Measurements from ENCODE around the gene IFRD2. TPM values are rescaled to one million over a fixed set of nuclear protein-coding genes. Genes with fewer than 3 reads are reported as not detected.

IFRD2 gene
- total and polyA plus RNA-seq, 2 experiments from 2014 or later: 41.4 to 71.6 TPM

GRCh38 chr3:50339485-50340146, 47.4 kb upstream of the IFRD2 start:
- H3K4me3 ChIP-seq: no peak overlapping the region
- H3K4me1 ChIP-seq (ENCODE audit: insufficient read depth): peaks cover 34% of the 10 kb centered on the region
- no peaks in the 10 kb centered on the region for H3K36me3 ChIP-seq (replicated peaks; ENCODE audit: insufficient read depth, low read depth)
- no peaks in the 10 kb centered on the region for H3K9me3 ChIP-seq (ENCODE audit: low read depth)
- no peak overlapping the region for H2AFZ ChIP-seq
- no peak for DNase-seq (ENCODE audit: low spot score)
- no peaks in the 10 kb centered on the region for H3K9me2 ChIP-seq (replicated peaks; ENCODE audit: insufficient read depth)
- WGBS (ENCODE audit: low lambda C conversion rate, missing lambda C conversion rate): 92% methylated on average over 14 of the region's 14 CpGs
- no peak for TF ChIP-seq EZH2 (IDR thresholded peaks at IDR 0.05; ENCODE audit: borderline replicate concordance)
- H3K4me2 ChIP-seq: no peak overlapping the region
- peaks cover 25% of the 10 kb centered on the region for H3K27me3 ChIP-seq
- peaks cover 20% of the 10 kb centered on the region for H3K79me2 ChIP-seq
- no peak overlapping the region for H3K27ac ChIP-seq
- H4K20me1 ChIP-seq (ENCODE audit: insufficient read depth, poor library complexity, severe bottlenecking): no peaks in the 10 kb centered on the region

DNA sequence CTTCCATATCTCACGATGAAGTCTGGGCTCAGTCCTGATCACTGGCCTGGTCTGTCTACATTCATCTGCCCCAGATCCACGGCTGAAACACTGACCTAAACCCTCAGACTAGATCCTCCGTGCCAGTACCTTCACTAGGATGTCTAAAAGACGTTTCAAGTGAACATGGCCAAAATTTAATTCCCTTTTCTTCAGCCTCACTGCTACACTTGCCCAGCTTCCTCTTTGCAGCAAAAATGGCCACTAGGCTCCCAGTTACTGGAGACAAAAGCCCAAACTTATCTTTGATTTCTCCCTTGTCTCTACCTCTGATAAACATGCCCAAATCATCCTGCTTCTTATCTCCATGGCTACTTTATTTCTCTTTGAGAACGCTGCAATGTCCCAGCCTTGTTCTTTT, 46.7 kb upstream of the IFRD2 start:
- no peak overlapping the region for H3K4me3 ChIP-seq
- TF ChIP-seq EZH2phosphoT487 (IDR thresholded peaks at IDR 0.05; ENCODE audit: low read depth, severe bottlenecking, unreplicated experiment): no peak
- TF ChIP-seq, protein P1, sequence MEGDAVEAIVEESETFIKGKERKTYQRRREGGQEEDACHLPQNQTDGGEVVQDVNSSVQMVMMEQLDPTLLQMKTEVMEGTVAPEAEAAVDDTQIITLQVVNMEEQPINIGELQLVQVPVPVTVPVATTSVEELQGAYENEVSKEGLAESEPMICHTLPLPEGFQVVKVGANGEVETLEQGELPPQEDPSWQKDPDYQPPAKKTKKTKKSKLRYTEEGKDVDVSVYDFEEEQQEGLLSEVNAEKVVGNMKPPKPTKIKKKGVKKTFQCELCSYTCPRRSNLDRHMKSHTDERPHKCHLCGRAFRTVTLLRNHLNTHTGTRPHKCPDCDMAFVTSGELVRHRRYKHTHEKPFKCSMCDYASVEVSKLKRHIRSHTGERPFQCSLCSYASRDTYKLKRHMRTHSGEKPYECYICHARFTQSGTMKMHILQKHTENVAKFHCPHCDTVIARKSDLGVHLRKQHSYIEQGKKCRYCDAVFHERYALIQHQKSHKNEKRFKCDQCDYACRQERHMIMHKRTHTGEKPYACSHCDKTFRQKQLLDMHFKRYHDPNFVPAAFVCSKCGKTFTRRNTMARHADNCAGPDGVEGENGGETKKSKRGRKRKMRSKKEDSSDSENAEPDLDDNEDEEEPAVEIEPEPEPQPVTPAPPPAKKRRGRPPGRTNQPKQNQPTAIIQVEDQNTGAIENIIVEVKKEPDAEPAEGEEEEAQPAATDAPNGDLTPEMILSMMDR (IDR thresholded peaks at IDR 0.05; ENCODE audit: poor library complexity): no peak
- TF ChIP-seq EZH2 (IDR thresholded peaks at IDR 0.05; ENCODE audit: borderline replicate concordance): no peak
- DNase-seq (ENCODE audit: low spot score): no peak
- no peaks in the 10 kb centered on the region for H3K36me3 ChIP-seq (replicated peaks; ENCODE audit: insufficient read depth, low read depth)
- H3K27ac ChIP-seq: no peak overlapping the region
- H3K4me2 ChIP-seq: no peak overlapping the region
- peaks cover 27% of the 10 kb centered on the region for H3K79me2 ChIP-seq
- H3K9me2 ChIP-seq (replicated peaks; ENCODE audit: insufficient read depth): no peaks in the 10 kb centered on the region
- peaks cover 34% of the 10 kb centered on the region for H3K4me1 ChIP-seq (ENCODE audit: insufficient read depth)
- H3K27me3 ChIP-seq: peaks cover 25% of the 10 kb centered on the region
- WGBS (ENCODE audit: low lambda C conversion rate, missing lambda C conversion rate): 84% methylated on average over 5 of the region's 5 CpGs
- peaks cover under 1% of the 10 kb centered on the region for H4K20me1 ChIP-seq (ENCODE audit: insufficient read depth, poor library complexity, severe bottlenecking)
- H2AFZ ChIP-seq: no peak overlapping the region
- no peaks in the 10 kb centered on the region for H3K9me3 ChIP-seq (ENCODE audit: low read depth)

- Histone ChIP-seq H3K27ac (peak overlapping the region; percentile 92), H3K79me2 (peaks cover 41% of the 10 kb centered on the region), H3K36me3 (replicated peaks; ENCODE audit: insufficient read depth, low read depth) (no peaks in the 10 kb centered on the region), H3K4me2 (peak overlapping the region; percentile 93), H2AFZ (peak overlapping the region; percentile 69), H3K4me1 (ENCODE audit: insufficient read depth) (peaks cover 34% of the 10 kb centered on the region), H3K9me3 (ENCODE audit: low read depth) (no peaks in the 10 kb centered on the region), H3K4me3 (peak overlapping the region; percentile 63), H3K9me2 (replicated peaks; ENCODE audit: insufficient read depth) (no peaks in the 10 kb centered on the region), H4K20me1 (ENCODE audit: insufficient read depth, poor library complexity, severe bottlenecking) (peaks cover 3% of the 10 kb centered on the region), H3K27me3 (peaks cover 25% of the 10 kb centered on the region)
- TF ChIP-seq EZH2phosphoT487 (IDR thresholded peaks at IDR 0.05; ENCODE audit: low read depth, severe bottlenecking, unreplicated experiment) (no peak), EZH2 (IDR thresholded peaks at IDR 0.05; ENCODE audit: borderline replicate concordance) (no peak)
- TF ChIP-seq, protein P1 (IDR thresholded peaks at IDR 0.05; ENCODE audit: poor library complexity): no peak
- peak; percentile 99 for DNase-seq (ENCODE audit: low spot score)
- WGBS (ENCODE audit: low lambda C conversion rate, missing lambda C conversion rate): under 1% methylated on average over 68 of the region's 79 CpGs
Measured at GRCh38 chr3:50337175-50337861, 45.1 kb upstream of the IFRD2 start.
